C4-2B (cell line): ENCODE measurements around the gene FNDC3A.

ENCODE experiments used
- H3K27ac ChIP-seq: fragments of 450-650 bp; 2 replicates; pipeline ENCODE4 v1.5.1; 2017
- ZFX ChIP-seq: fragments of 450-650 bp; IDR thresholded peaks from 2 replicates; pipeline ENCODE4 v1.6.1; 2017
- TF ChIP-seq, protein P1 (sequence below): fragments of 450-650 bp; conservative IDR thresholded peaks from 2 replicates; pipeline ENCODE4 v1.5.1; 2017; ENCODE audit warnings: mild to moderate bottlenecking

The FNDC3A gene

DNA sequence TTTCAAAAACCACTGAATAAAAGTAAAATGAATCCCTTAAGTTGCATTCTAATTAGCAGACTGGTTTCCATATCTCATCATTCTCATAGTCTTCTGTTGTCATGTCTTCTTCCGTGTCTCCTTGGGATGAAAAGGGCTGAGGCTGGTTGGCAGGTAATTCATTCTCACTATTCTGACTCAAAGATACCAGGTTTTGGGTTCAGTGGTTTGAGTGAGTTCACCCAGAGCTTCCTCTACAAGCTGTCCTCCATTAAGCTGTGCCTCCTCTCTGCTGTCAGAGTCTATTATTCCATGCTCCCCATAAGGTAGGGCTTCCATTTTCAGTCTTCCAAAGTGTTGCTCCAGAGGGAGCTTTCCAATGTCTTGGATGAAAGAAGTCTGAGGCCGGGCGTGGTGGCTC, 68.3 kb downstream of the FNDC3A start:
- TF ChIP-seq ZFX: no peak
- TF ChIP-seq, protein P1, sequence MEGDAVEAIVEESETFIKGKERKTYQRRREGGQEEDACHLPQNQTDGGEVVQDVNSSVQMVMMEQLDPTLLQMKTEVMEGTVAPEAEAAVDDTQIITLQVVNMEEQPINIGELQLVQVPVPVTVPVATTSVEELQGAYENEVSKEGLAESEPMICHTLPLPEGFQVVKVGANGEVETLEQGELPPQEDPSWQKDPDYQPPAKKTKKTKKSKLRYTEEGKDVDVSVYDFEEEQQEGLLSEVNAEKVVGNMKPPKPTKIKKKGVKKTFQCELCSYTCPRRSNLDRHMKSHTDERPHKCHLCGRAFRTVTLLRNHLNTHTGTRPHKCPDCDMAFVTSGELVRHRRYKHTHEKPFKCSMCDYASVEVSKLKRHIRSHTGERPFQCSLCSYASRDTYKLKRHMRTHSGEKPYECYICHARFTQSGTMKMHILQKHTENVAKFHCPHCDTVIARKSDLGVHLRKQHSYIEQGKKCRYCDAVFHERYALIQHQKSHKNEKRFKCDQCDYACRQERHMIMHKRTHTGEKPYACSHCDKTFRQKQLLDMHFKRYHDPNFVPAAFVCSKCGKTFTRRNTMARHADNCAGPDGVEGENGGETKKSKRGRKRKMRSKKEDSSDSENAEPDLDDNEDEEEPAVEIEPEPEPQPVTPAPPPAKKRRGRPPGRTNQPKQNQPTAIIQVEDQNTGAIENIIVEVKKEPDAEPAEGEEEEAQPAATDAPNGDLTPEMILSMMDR: no peak
- H3K27ac ChIP-seq: no peak overlapping the region

DNA sequence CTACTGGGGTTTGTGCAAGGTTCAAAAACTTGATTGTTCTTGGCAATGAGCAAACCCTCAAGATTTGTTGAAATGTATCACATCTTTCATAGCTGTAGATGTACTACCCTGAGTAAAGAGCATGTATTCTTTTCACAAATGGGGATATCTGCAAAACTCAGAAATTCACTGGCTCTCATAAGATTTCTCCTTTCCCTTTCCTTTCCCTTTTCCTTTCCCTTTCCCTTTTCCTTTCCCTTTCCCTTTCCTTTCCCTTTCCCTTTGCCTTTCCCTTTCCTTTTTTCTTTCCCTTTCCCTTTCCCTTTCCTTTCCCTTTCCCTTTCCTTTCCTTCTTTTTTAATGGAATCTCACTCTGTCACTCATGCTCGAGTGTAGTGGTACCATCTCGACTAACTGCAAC, 69.1 kb downstream of the FNDC3A start:
- no peak for TF ChIP-seq ZFX
- TF ChIP-seq, protein P1: no peak
- H3K27ac ChIP-seq: no peak overlapping the region

DNA sequence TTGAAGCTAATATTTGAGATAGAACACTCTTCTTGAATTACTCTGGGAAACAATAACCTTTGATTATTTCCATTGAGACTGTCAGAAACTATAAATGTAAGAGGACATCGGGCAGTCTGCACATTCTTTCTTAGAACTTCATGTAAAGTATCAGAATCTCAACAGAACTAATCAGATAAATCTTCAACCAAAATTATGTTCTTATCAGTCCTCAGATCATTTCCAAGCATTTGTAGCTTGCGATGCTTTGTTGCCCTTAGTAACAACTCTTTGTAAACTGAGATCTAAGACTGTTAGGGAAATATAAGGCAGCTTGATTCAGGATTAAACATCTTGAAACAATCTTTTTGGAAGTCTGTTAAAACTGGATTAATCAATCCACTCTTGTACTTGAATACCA, 70.3 kb downstream of the FNDC3A start:
- no peak overlapping the region for H3K27ac ChIP-seq
- TF ChIP-seq ZFX: no peak
- TF ChIP-seq, protein P1: no peak

DNA sequence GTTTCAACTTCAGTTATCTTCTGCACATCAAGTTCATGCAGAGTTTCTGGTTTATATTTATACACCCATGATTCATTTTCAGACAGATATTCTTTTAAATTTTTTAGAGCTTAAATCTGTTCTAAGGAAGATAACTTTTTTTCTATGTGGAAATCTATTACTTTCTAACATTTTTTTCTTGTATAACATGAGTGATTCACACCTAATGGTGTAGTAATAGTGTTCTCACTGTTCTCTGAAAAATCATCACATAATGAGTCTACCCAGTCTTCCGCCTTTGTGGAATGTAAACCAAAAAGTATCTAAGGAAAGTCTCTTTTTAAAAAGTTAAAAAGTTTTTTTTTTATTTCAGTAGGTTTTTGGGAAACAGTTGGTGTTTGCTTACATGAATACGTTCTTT, 70.8 kb downstream of the FNDC3A start:
- H3K27ac ChIP-seq: no peak overlapping the region
- TF ChIP-seq, protein P1: no peak
- no peak for TF ChIP-seq ZFX

DNA sequence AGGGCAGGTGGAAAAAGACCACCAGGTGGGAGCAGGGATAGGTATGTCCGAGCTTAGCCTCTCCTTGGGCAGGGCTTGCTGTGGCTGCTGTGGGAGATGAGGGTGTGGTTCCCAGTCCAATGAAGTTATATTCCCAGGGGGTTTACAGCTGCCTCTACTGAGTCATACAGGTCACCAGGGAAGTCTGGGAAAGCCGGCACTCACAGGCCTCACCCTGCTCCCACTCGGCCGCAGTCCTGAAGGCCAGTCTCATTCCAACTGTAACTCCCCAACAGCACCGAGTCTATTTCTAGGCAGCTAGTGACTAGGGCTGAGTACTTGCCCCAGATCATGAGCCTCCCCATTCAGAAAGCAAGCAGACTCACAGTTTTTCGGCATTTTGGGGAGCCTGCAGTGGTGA, 77.1 kb downstream of the FNDC3A start:
- TF ChIP-seq, protein P1: no peak
- no peak for TF ChIP-seq ZFX
- H3K27ac ChIP-seq: no peak overlapping the region

DNA sequence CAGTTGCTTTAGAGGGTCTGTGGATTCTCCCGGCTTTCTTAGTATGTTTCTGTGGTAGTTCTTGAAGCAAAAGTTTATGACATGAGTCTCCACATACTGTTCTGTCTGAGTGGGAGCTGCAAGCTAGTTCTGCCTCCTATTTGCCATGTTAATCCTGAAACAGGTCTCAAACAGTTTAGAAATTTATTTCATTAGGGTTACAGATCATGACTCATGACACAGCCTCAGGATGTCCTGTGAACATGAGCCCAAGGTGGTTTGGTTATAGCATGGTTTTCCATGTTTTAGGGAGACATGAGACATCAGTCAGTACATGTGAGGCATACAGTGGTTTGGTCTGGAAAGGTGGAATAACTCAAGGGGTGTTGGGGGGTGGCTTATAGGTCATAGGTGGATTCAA, 77.5 kb downstream of the FNDC3A start:
- H3K27ac ChIP-seq: no peak overlapping the region
- TF ChIP-seq, protein P1: no peak
- TF ChIP-seq ZFX: no peak

DNA sequence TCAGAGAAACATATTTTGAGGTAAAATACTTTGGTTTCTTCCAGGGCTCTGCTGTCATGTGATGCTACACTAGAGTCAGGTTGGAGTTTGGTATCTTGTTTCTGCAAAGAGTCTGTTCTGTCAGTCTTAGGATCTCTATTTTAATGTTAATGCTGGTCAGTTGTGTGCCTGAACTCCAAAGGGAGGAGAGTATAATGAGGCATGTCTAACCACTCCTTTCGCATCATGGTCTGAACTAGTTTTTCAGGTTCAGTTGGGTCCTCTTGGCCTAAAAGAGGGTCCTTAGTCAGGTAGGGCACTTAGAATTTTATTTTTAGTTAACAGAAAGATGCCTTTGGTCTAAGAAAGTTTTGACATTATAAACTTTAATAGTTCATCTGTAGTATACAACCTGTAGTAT, 78.2 kb downstream of the FNDC3A start:
- TF ChIP-seq ZFX: no peak
- TF ChIP-seq, protein P1: no peak
- no peak overlapping the region for H3K27ac ChIP-seq
